Fibroblast of skin of right quadriceps (primary cell): ENCODE measurements around the gene GMPR.
A peak's percentile ranks its signal among the peaks of the same experiment; 100 is the strongest.
"Not testable (repeated sequence)": the region's sequence is repeated elsewhere in the genome, so short reads cannot be mapped to it uniquely, and the experiment has no call there.

Experiments
- DNase-seq: peaks from one replicate; pipeline ENCODE4 v3.0.0-alpha.2; 2013

Gene GMPR

GRCh38 chr6:16238057-16238962, at the start of gene GMPR:
GMPR (plus strand) TSS chr6:16238587; CDS start chr6:16238694, 107 bp downstream.
- no peak for DNase-seq

- DNase-seq, result no peak
Observed at GRCh38 chr6:16190214-16190613, 48.2 kb upstream of the GMPR start.

GRCh38 chr6:16196260-16196983, 42.0 kb upstream of the GMPR start:
- DNase-seq, result no peak

- no peak for DNase-seq
Observed at GRCh38 chr6:16196984-16197546, 41.3 kb upstream of the GMPR start.

GRCh38 chr6:16198061-16198705, 40.2 kb upstream of the GMPR start:
- DNase-seq, result no peak

GRCh38 chr6:16199804-16200203, 38.6 kb upstream of the GMPR start:
- DNase-seq, result no peak

- DNase-seq, result peak; percentile 26
Observed at GRCh38 chr6:16200321-16200883, 38.0 kb upstream of the GMPR start.

- no peak for DNase-seq
Observed at GRCh38 chr6:16201706-16202105, 36.7 kb upstream of the GMPR start.

GRCh38 chr6:16204653-16205376, 33.6 kb upstream of the GMPR start:
- DNase-seq, result no peak

- peak; percentile 95 for DNase-seq
Observed at GRCh38 chr6:16205377-16206144, 32.8 kb upstream of the GMPR start.

GRCh38 chr6:16206595-16207037, 31.8 kb upstream of the GMPR start:
- DNase-seq, result peak; percentile 91

- DNase-seq, result no peak
Observed at GRCh38 chr6:16208989-16209388, 29.4 kb upstream of the GMPR start.

GRCh38 chr6:16209539-16209938, 28.8 kb upstream of the GMPR start:
- no peak for DNase-seq

- DNase-seq, result no peak
Observed at GRCh38 chr6:16212276-16212675, 26.1 kb upstream of the GMPR start.

GRCh38 chr6:16216501-16217155, 21.8 kb upstream of the GMPR start:
- no peak for DNase-seq

GRCh38 chr6:16217156-16217721, 21.1 kb upstream of the GMPR start:
- DNase-seq, result no peak

- DNase-seq, result no peak
Observed at GRCh38 chr6:16222826-16223225, 15.6 kb upstream of the GMPR start.

GRCh38 chr6:16223362-16223761, 15.0 kb upstream of the GMPR start:
- DNase-seq, result no peak

GRCh38 chr6:16224409-16224808, 14.0 kb upstream of the GMPR start:
- no peak for DNase-seq

- DNase-seq, result not testable (repeated sequence)
Observed at GRCh38 chr6:16225062-16225731, 13.2 kb upstream of the GMPR start.
